HepG2 (cell line): Measurements from ENCODE around the gene TCFL5. TPM values are rescaled to one million over a fixed set of nuclear protein-coding genes. Genes with fewer than 3 reads are reported as not detected.

Experiments
- ATF2 ChIP-seq: sonication (generic); formaldehyde crosslinking; IDR thresholded peaks from 2 replicates; pipeline ENCODE4 v1.4.0; 2020; ENCODE audit warnings: missing genetic modification reagents
- DBP ChIP-seq: sonication (generic); formaldehyde crosslinking; IDR thresholded peaks from 2 replicates; pipeline ENCODE4 v1.4.0; 2020; ENCODE audit warnings: missing genetic modification reagents; ENCODE audit errors: not compliant biosample characterization
- HDAC2 ChIP-seq: sonication (generic); formaldehyde crosslinking; IDR thresholded peaks from 2 replicates; pipeline ENCODE4 v1.4.0; 2020; ENCODE audit warnings: missing genetic modification reagents
- MED1 ChIP-seq: sonication (generic); formaldehyde crosslinking; IDR thresholded peaks from 2 replicates; pipeline ENCODE4 v1.4.0; 2020; ENCODE audit warnings: missing genetic modification reagents
- MYNN ChIP-seq: sonication (generic); formaldehyde crosslinking; IDR thresholded peaks from 2 replicates; pipeline ENCODE4 v1.4.0; 2020; ENCODE audit warnings: mild to moderate bottlenecking, low read depth, missing genetic modification reagents
- NCOA2 ChIP-seq: sonication (generic); formaldehyde crosslinking; IDR thresholded peaks from 2 replicates; pipeline ENCODE4 v1.8.0; 2022; ENCODE audit warnings: inconsistent platforms
- PHF5A ChIP-seq: IDR thresholded peaks from one replicate; pipeline ENCODE4 v1.6.1; 2018; ENCODE audit warnings: low read depth, missing genetic modification reagents; ENCODE audit not compliant: unreplicated experiment
- SATB2 ChIP-seq: sonication (generic); formaldehyde crosslinking; IDR thresholded peaks from 2 replicates; pipeline ENCODE4 v1.5.0; 2020; ENCODE audit warnings: missing genetic modification reagents
- SIN3B ChIP-seq: fragments of 150-350 bp; IDR thresholded peaks from 2 replicates; pipeline ENCODE4 v1.6.1; 2014; ENCODE audit warnings: low read length
- TERF1 ChIP-seq: sonication (generic); formaldehyde crosslinking; IDR thresholded peaks from 2 replicates; pipeline ENCODE4 v1.8.0; 2022; ENCODE audit warnings: mild to moderate bottlenecking, missing genetic modification reagents, moderate library complexity
- THAP11 ChIP-seq: IDR thresholded peaks from 2 replicates; pipeline ENCODE4 v1.6.1; 2016; ENCODE audit warnings: missing biosample characterization, missing genetic modification reagents
- UBTF ChIP-seq: sonication (generic); formaldehyde crosslinking; IDR thresholded peaks from 2 replicates; pipeline ENCODE4 v1.4.0; 2020; ENCODE audit warnings: mild to moderate bottlenecking, missing genetic modification reagents
- USF2 ChIP-seq, 2 experiments: sonication (generic) in 1 of 2; formaldehyde crosslinking in 1 of 2; IDR thresholded peaks; 2 replicates each; pipeline versions ENCODE4 v1.5.1 to v1.6.1; 2011 to 2020; ENCODE audit warnings: borderline replicate concordance in 1 of 2, low read depth in 1 of 2, low read length in 1 of 2, mild to moderate bottlenecking in 1 of 2, missing genetic modification reagents in 1 of 2, moderate library complexity in 1 of 2
- ZBTB37 ChIP-seq: sonication (generic); formaldehyde crosslinking; IDR thresholded peaks from 2 replicates; pipeline ENCODE4 v1.4.0; 2020; ENCODE audit warnings: mild to moderate bottlenecking, missing genetic modification reagents
- ZFP36 ChIP-seq: fragments of 150-350 bp; IDR thresholded peaks from 2 replicates; pipeline ENCODE4 v1.6.1; 2018; ENCODE audit warnings: borderline replicate concordance, low read length, low read depth; ENCODE audit not compliant: partially characterized antibody
- ZNF556 ChIP-seq: sonication (generic); formaldehyde crosslinking; IDR thresholded peaks from 2 replicates; pipeline ENCODE4 v1.4.0; 2020; ENCODE audit warnings: mild to moderate bottlenecking, missing genetic modification reagents, borderline replicate concordance
- ZNF75D ChIP-seq: sonication (generic); formaldehyde crosslinking; IDR thresholded peaks from 2 replicates; pipeline ENCODE4 v1.8.1; 2023; ENCODE audit warnings: missing genetic modification reagents, mild to moderate bottlenecking, borderline replicate concordance
- polyA plus RNA-seq, 8 experiments: library from polyadenylated mRNA; depleted of rRNA in 3 of 8; stranded (reverse) in 7 of 8; unstranded in 1 of 8; fragments of >200 nt; fragmentation: Illumina TruSeq in 4 of 8; extraction: Trizol in 4 of 8; gene quantifications; 2 replicates each; pipeline versions ENCODE4 v1.2.1 to v1.2.3, GENCODE V29; 2011 to 2016; ENCODE audit warnings: low read depth in 4 of 8, missing spikeins in 1 of 8, mixed read lengths in 1 of 8; ENCODE audit not compliant: insufficient read depth in 1 of 8
- total RNA-seq, 5 experiments: library from RNA; depleted of rRNA; stranded (reverse); fragments of >200 nt; fragmentation: Illumina TruSeq; extraction: Trizol; gene quantifications; 2 replicates each; pipeline ENCODE4 v1.2.3, GENCODE V29; 2016; ENCODE audit warnings: low read depth in 1 of 5

TCFL5 gene
- total and polyA plus RNA-seq, 2 of the 13 experiments (the other 11 are each of a cell fraction or from before 2014, with no cell fraction given) = 14.8 to 20.0 TPM

GRCh38 chr20:62822788-62823651 is 38.6 kb downstream of the TCFL5 start (continued):
- TF ChIP-seq UBTF (CRISPR knock-in tag) = peak; percentile 37; the same call in 1 of the 2 replicates
- TF ChIP-seq HDAC2 = peak; percentile 96
- peak; percentile 94 for TF ChIP-seq ATF2 (CRISPR knock-in tag)
- TF ChIP-seq TERF1 (CRISPR knock-in tag) = no peak
- peak; percentile 86 for TF ChIP-seq ZNF556 (CRISPR knock-in tag)
- TF ChIP-seq THAP11 (CRISPR knock-in tag) = peak; percentile 81
- peak; percentile 34; the same call in 1 of the 2 replicates for TF ChIP-seq SATB2 (CRISPR knock-in tag)
- TF ChIP-seq SIN3B = peak; percentile 76
- TF ChIP-seq MYNN (CRISPR knock-in tag) = no peak
- peak; percentile 65 for TF ChIP-seq ZFP36
- TF ChIP-seq ZNF75D (CRISPR knock-in tag) = no peak
- TF ChIP-seq USF2 (IDR thresholded peaks at IDR 0.05; ENCODE audit: low read depth, low read length) = no peak
- no peak for TF ChIP-seq USF2 (CRISPR knock-in tag; IDR thresholded peaks at IDR 0.05; ENCODE audit: borderline replicate concordance)
- TF ChIP-seq PHF5A (CRISPR knock-in tag) = peak; percentile 95
- peak; percentile 93 for TF ChIP-seq MED1
- peak; percentile 76; the same call in 1 of the 2 replicates for TF ChIP-seq NCOA2 (CRISPR knock-in tag)
- no peak for TF ChIP-seq DBP (CRISPR knock-in tag)
- TF ChIP-seq ZBTB37 (CRISPR knock-in tag) = no peak
